Endothelial cell of umbilical vein (primary cell): Measurements from ENCODE around the gene GLTP. TPM values are rescaled to one million over a fixed set of nuclear protein-coding genes. Genes with fewer than 3 reads are reported as not detected.

Source experiments
- BruUV-seq: library from RNA; stranded (reverse); fragments of 400-500 nt; replicated peaks from 2 replicates; lab custom pipeline; 2021; lab: Mats Ljungman, UMichigan
- CTCF ChIA-PET: fragments of 300-600, 350-600 bp; sonication (Branson Sonifier 250); formaldehyde crosslinking; loops from one replicate; lab custom pipeline; 2021; ENCODE audit warnings: antibody characterized with exemption, inconsistent platforms; lab: Charles Lee
- POLR2A ChIA-PET: fragments of 300-600, 350-600 bp; sonication (Branson Sonifier 250); formaldehyde crosslinking; loops from one replicate; lab custom pipeline; 2021; ENCODE audit warnings: antibody characterized with exemption, inconsistent platforms; lab: Charles Lee
- DNase-seq: peaks from one replicate; pipeline ENCODE4 v3.0.0-alpha.2; 2011; ENCODE audit warnings: low read depth, low spot score
- FAIRE-seq: peaks from 2 replicates; lab custom pipeline; 2011; peaks lifted over from hg19 to GRCh38; lab: Jason Lieb, UNC
- H2AFZ ChIP-seq: 2 replicates; pipeline ENCODE4 v1.6.0; 2012; ENCODE audit warnings: low read depth, low read length, control low read depth, inconsistent platforms
- H3K27ac ChIP-seq: 2 replicates; pipeline ENCODE4 v1.5.1; 2011; ENCODE audit warnings: low read depth, mild to moderate bottlenecking, control low read depth, low read length, moderate library complexity; ENCODE audit not compliant: insufficient read depth
- H3K27me3 ChIP-seq, 2 experiments: 2 replicates each; pipeline versions ENCODE4 v1.6.0 to v1.6.1; 2011; ENCODE audit warnings: low read length in 2 of 2, mixed read lengths in 1 of 2; ENCODE audit not compliant: control insufficient read depth in 2 of 2, insufficient read depth in 2 of 2
- H3K36me3 ChIP-seq, 2 experiments: 2 replicates in 1 of 2; 3 replicates in 1 of 2; pipeline ENCODE4 v1.5.1; 2011; ENCODE audit warnings: low read length in 2 of 2, mild to moderate bottlenecking in 1 of 2, moderate library complexity in 1 of 2; ENCODE audit not compliant: control insufficient read depth in 2 of 2, insufficient read depth in 2 of 2; ENCODE audit errors: extremely low read depth in 1 of 2
- H3K4me1 ChIP-seq: 3 replicates; pipeline ENCODE4 v1.5.1; 2011; ENCODE audit warnings: mild to moderate bottlenecking, low read length; ENCODE audit not compliant: control insufficient read depth, insufficient read depth; ENCODE audit errors: extremely low read depth
- H3K4me2 ChIP-seq: 2 replicates; pipeline ENCODE4 v1.6.1; 2011; ENCODE audit warnings: low read length, control low read depth, mixed read lengths; ENCODE audit not compliant: insufficient read depth
- H3K4me3 ChIP-seq, 3 experiments: fragments of 200-600 bp in 1 of 3; sonication (generic), shearing (Covaris generic) in 1 of 3; replicated peaks in 1 of 3; 2 replicates each; pipeline ENCODE4 v1.5.1; 2011 to 2016; ENCODE audit warnings: control low read depth in 3 of 3, low read length in 3 of 3, mild to moderate bottlenecking in 2 of 3, inconsistent platforms in 1 of 3, low read depth in 1 of 3, moderate library complexity in 1 of 3; ENCODE audit not compliant: insufficient read depth in 1 of 3
- H3K79me2 ChIP-seq: 2 replicates; pipeline ENCODE4 v1.6.0; 2012; ENCODE audit warnings: low read length, inconsistent platforms; ENCODE audit not compliant: control insufficient read depth, insufficient read depth
- H3K9ac ChIP-seq: replicated peaks from 2 replicates; pipeline ENCODE3; 2011; ENCODE audit warnings: low read length, control low read depth; ENCODE audit not compliant: insufficient read depth; ENCODE audit errors: extremely low read depth
- H3K9me1 ChIP-seq: replicated peaks from 3 replicates; pipeline ENCODE4 v1.6.0; 2011; ENCODE audit warnings: mild to moderate bottlenecking, low read length; ENCODE audit not compliant: control insufficient read depth, insufficient read depth; ENCODE audit errors: extremely low read depth
- H3K9me3 ChIP-seq: replicated peaks from 2 replicates; pipeline ENCODE4 v1.5.1; 2012; ENCODE audit warnings: low read length, inconsistent platforms; ENCODE audit not compliant: control insufficient read depth, insufficient read depth
- H4K20me1 ChIP-seq: replicated peaks from 2 replicates; pipeline ENCODE3; 2011; ENCODE audit warnings: mild to moderate bottlenecking, low read length; ENCODE audit not compliant: control insufficient read depth, insufficient read depth; ENCODE audit errors: extremely low read depth
- EZH2 ChIP-seq: IDR thresholded peaks from 2 replicates; pipeline ENCODE4 v1.6.1; 2012; ENCODE audit warnings: borderline replicate concordance, low read depth, mild to moderate bottlenecking, moderate library complexity, low read length, inconsistent platforms; ENCODE audit not compliant: severe bottlenecking
- FOS ChIP-seq: IDR thresholded peaks from 2 replicates; pipeline ENCODE4 v1.6.1; 2011; ENCODE audit warnings: mild to moderate bottlenecking, low read length, moderate library complexity, borderline replicate concordance; ENCODE audit not compliant: insufficient read depth
- GATA2 ChIP-seq: IDR thresholded peaks from 2 replicates; pipeline ENCODE4 v1.7.0; 2011; ENCODE audit warnings: low read depth, mild to moderate bottlenecking, moderate library complexity, mixed read lengths, low read length; ENCODE audit not compliant: insufficient read length, insufficient read depth
- JUN ChIP-seq: IDR thresholded peaks from 2 replicates; pipeline ENCODE4 v1.6.1; 2011; ENCODE audit warnings: borderline replicate concordance, low read depth; ENCODE audit not compliant: insufficient read length, insufficient read depth
- MYC ChIP-seq: IDR thresholded peaks from one replicate; pipeline ENCODE4 v1.6.1; 2011; ENCODE audit warnings: mild to moderate bottlenecking, low read depth, low read length
- POLR2A ChIP-seq: IDR thresholded peaks from 2 replicates; pipeline ENCODE4 v1.6.1; 2012; ENCODE audit warnings: low read depth, mild to moderate bottlenecking, control low read depth, low read length
- POLR2AphosphoS5 ChIP-seq: IDR thresholded peaks from 2 replicates; pipeline ENCODE4 v1.6.1; 2012; ENCODE audit warnings: low read depth, mild to moderate bottlenecking, control low read depth, low read length, moderate library complexity; ENCODE audit not compliant: insufficient read depth
- dilution Hi-C: fragments of 300-500 bp; cut with MboI; formaldehyde crosslinking; loops from one replicate; pipeline ENCODE4 v1.15.0; 2019; ENCODE audit warnings: low sequenced_read_pairs; ENCODE audit not compliant: extremely low pct_ligation_motif_present
- intact Hi-C: fragments of 100-400 bp; cut with micrococcal nuclease; formaldehyde crosslinking; loops from one replicate; pipeline ENCODE4 v1.10.0; 2022
- polyA plus RNA-seq, 4 experiments: library from polyadenylated mRNA; depleted of rRNA in 3 of 4; stranded (reverse) in 3 of 4; unstranded in 1 of 4; fragments of >200 nt; gene quantifications; 2 replicates each; pipeline versions ENCODE4 v1.2.1 to v1.2.3, GENCODE V29; 2011 to 2012; ENCODE audit warnings: missing spikeins in 1 of 4
- total RNA-seq: library from RNA; stranded (reverse); gene quantifications from 2 replicates; pipeline ENCODE4 v1.2.3, GENCODE V29; 2021
- TF ChIP-seq, protein P1 (sequence below), 2 donors: IDR thresholded peaks; 1 replicate in 1 of 2; 2 replicates in 1 of 2; pipeline ENCODE4 v1.5.1; 2011; ENCODE audit warnings: low read length in 2 of 2, mild to moderate bottlenecking in 2 of 2, moderate library complexity in 2 of 2, control low read depth in 1 of 2, inconsistent platforms in 1 of 2, low read depth in 1 of 2; ENCODE audit not compliant: insufficient read depth in 1 of 2; ENCODE audit errors: extremely low read depth in 1 of 2
- TF ChIP-seq, protein P2 (sequence below): IDR thresholded peaks from 2 replicates; pipeline ENCODE4 v1.6.1; 2011; ENCODE audit not compliant: insufficient read depth, insufficient read length

GLTP gene
- total and polyA plus RNA-seq, 2 donors (not counting 3 experiments of a cell fraction or from before 2014, with no cell fraction given), result 21.5 to 46.6 TPM

GRCh38 chr12:109822951-109823411 lies 57.4 kb downstream of the GLTP start:
- no peak overlapping the region for H3K4me3 ChIP-seq
- no peaks in the 10 kb centered on the region for H3K9me3 ChIP-seq
- TF ChIP-seq, protein P1, sequence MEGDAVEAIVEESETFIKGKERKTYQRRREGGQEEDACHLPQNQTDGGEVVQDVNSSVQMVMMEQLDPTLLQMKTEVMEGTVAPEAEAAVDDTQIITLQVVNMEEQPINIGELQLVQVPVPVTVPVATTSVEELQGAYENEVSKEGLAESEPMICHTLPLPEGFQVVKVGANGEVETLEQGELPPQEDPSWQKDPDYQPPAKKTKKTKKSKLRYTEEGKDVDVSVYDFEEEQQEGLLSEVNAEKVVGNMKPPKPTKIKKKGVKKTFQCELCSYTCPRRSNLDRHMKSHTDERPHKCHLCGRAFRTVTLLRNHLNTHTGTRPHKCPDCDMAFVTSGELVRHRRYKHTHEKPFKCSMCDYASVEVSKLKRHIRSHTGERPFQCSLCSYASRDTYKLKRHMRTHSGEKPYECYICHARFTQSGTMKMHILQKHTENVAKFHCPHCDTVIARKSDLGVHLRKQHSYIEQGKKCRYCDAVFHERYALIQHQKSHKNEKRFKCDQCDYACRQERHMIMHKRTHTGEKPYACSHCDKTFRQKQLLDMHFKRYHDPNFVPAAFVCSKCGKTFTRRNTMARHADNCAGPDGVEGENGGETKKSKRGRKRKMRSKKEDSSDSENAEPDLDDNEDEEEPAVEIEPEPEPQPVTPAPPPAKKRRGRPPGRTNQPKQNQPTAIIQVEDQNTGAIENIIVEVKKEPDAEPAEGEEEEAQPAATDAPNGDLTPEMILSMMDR (IDR thresholded peaks at IDR 0.05; ENCODE audit: extremely low read depth in 1 of 2, insufficient read depth in 1 of 2, low read depth in 1 of 2, low read length in 2 of 2), result no peak
- TF ChIP-seq POLR2AphosphoS5, result no peak
- no peak for FAIRE-seq
- intact Hi-C loops, result no loop called here
- no peaks in the 10 kb centered on the region for H3K27me3 ChIP-seq
- peaks cover 3% of the 10 kb centered on the region for H3K4me1 ChIP-seq
- no peaks in the 10 kb centered on the region for H3K79me2 ChIP-seq
- ChIA-PET CTCF (interaction anchor here (1.2 to 1.6 kb wide), 2 partner anchors 18 to 48 kb away, joined by 3 to 4 read pairs; no protein-coding TSS in a partner anchor), POLR2A (no interaction called here)
- no peak overlapping the region for H2AFZ ChIP-seq
- no TSS peak for BruUV-seq
- no peak overlapping the region for H3K27ac ChIP-seq
- no peak overlapping the region for H3K9ac ChIP-seq
- no peaks in the 10 kb centered on the region for H3K9me1 ChIP-seq
- no peak overlapping the region for H3K4me2 ChIP-seq
- no peaks in the 10 kb centered on the region for H3K36me3 ChIP-seq
- dilution Hi-C loops, result no loop called here
- no peak for DNase-seq
- H4K20me1 ChIP-seq, result no peaks in the 10 kb centered on the region

DNA sequence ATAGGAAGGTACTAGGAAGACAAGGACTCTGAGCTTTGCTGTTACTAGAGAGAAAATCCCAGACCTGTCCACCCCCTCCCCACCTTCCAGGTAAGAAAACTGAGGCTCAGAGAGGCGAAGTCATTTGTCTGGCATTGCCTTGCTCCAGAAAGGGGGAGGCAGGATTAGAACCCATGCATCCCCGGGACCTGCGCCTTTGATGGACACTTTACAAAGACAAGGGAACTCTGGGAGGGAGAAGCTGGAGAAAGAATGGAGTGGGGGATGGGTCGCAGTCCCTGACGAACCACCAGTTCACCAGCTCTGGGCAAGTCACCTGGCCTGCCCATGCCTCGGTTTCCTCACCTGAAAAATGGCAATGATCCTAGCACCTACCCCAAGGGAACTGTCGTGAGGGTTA lies 57.9 kb downstream of the GLTP start:
- H3K79me2 ChIP-seq, result no peaks in the 10 kb centered on the region
- no peaks in the 10 kb centered on the region for H3K36me3 ChIP-seq
- no peak overlapping the region for H2AFZ ChIP-seq
- intact Hi-C loops (no loop called here), dilution Hi-C loops (no loop called here)
- H3K4me2 ChIP-seq, result no peak overlapping the region
- no peaks in the 10 kb centered on the region for H3K9me3 ChIP-seq
- no peaks in the 10 kb centered on the region for H3K4me1 ChIP-seq
- no peak overlapping the region for H3K4me3 ChIP-seq
- H3K9ac ChIP-seq, result no peak overlapping the region
- H4K20me1 ChIP-seq, result no peaks in the 10 kb centered on the region
- no peak overlapping the region for H3K27ac ChIP-seq
- H3K9me1 ChIP-seq, result no peaks in the 10 kb centered on the region
- DNase-seq (no peak), FAIRE-seq (no peak)
- ChIA-PET CTCF (interaction anchor here (1.2 kb wide), 1 partner anchor 17 kb away, joined by 4 read pairs; no protein-coding TSS in a partner anchor), POLR2A (no interaction called here)
- no peaks in the 10 kb centered on the region for H3K27me3 ChIP-seq
- TF ChIP-seq MYC (no peak), FOS (no peak), EZH2 (no peak), POLR2AphosphoS5 (no peak), GATA2 (no peak), JUN (no peak), POLR2A (no peak)
- TF ChIP-seq, protein P1 (IDR thresholded peaks at IDR 0.05; ENCODE audit: extremely low read depth in 1 of 2, insufficient read depth in 1 of 2, low read depth in 1 of 2, low read length in 2 of 2), result no peak
- TF ChIP-seq, protein P2, sequence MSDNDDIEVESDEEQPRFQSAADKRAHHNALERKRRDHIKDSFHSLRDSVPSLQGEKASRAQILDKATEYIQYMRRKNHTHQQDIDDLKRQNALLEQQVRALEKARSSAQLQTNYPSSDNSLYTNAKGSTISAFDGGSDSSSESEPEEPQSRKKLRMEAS, result no peak
- BruUV-seq, result no TSS peak
